Measurements from ENCODE around the gene CCL11. TPM values are rescaled to one million over a fixed set of nuclear protein-coding genes. Genes with fewer than 3 reads are reported as not detected.

CCL11 gene
- total RNA-seq, 1 experiment from 2014 or later = not detected

GRCh38 chr17:34257299-34257985 is 28.1 kb upstream of the CCL11 start:
- no peaks in the 10 kb centered on the region for H3K36me3 Mint-ChIP-seq (ENCODE audit: insufficient read depth, unreplicated experiment)
- no peak for DNase-seq
- peaks cover 10% of the 10 kb centered on the region for H3K4me1 Mint-ChIP-seq (ENCODE audit: low read depth, unreplicated experiment)
- H3K9me3 Mint-ChIP-seq (ENCODE audit: low read depth, unreplicated experiment) = no peaks in the 10 kb centered on the region
- peaks cover 76% of the 10 kb centered on the region for H3K27me3 Mint-ChIP-seq (ENCODE audit: unreplicated experiment)
- H3K4me3 Mint-ChIP-seq (ENCODE audit: low read depth, unreplicated experiment) = no peak overlapping the region
- CTCF ChIA-PET = no interaction called here
- no TSS peak for BruUV-seq (replicated peaks)
- intact Hi-C loops (cut with micrococcal nuclease; ENCODE audit: unreplicated experiment) = no loop called here
- no peak overlapping the region for H3K27ac Mint-ChIP-seq (ENCODE audit: unreplicated experiment)
- no peak for TF ChIP-seq CTCF (IDR thresholded peaks at IDR 0.05; ENCODE audit: unreplicated experiment)

- CTCF ChIA-PET = no interaction called here
- BruUV-seq (replicated peaks) = no TSS peak
- H3K4me3 Mint-ChIP-seq (ENCODE audit: low read depth, unreplicated experiment) = no peak overlapping the region
- H3K4me1 Mint-ChIP-seq (ENCODE audit: low read depth, unreplicated experiment) = peaks cover 10% of the 10 kb centered on the region
- DNase-seq = no peak
- H3K9me3 Mint-ChIP-seq (ENCODE audit: low read depth, unreplicated experiment) = no peaks in the 10 kb centered on the region
- H3K27ac Mint-ChIP-seq (ENCODE audit: unreplicated experiment) = no peak overlapping the region
- no peak for TF ChIP-seq CTCF (IDR thresholded peaks at IDR 0.05; ENCODE audit: unreplicated experiment)
- peaks cover 71% of the 10 kb centered on the region for H3K27me3 Mint-ChIP-seq (ENCODE audit: unreplicated experiment)
- intact Hi-C loops (cut with micrococcal nuclease; ENCODE audit: unreplicated experiment) = no loop called here
- no peaks in the 10 kb centered on the region for H3K36me3 Mint-ChIP-seq (ENCODE audit: insufficient read depth, unreplicated experiment)
Measured at GRCh38 chr17:34257986-34258326, 27.6 kb upstream of the CCL11 start.

GRCh38 chr17:34259146-34259545 is 26.4 kb upstream of the CCL11 start:
- Mint-ChIP-seq H3K4me3 (ENCODE audit: low read depth, unreplicated experiment) (no peak overlapping the region), H3K4me1 (ENCODE audit: low read depth, unreplicated experiment) (peaks cover 10% of the 10 kb centered on the region), H3K27me3 (ENCODE audit: unreplicated experiment) (peaks cover 59% of the 10 kb centered on the region), H3K27ac (ENCODE audit: unreplicated experiment) (no peak overlapping the region), H3K9me3 (ENCODE audit: low read depth, unreplicated experiment) (no peaks in the 10 kb centered on the region), H3K36me3 (ENCODE audit: insufficient read depth, unreplicated experiment) (no peaks in the 10 kb centered on the region)
- CTCF ChIA-PET = no interaction called here
- no peak for DNase-seq
- BruUV-seq (replicated peaks) = no TSS peak
- intact Hi-C loops (cut with micrococcal nuclease; ENCODE audit: unreplicated experiment) = no loop called here
- TF ChIP-seq CTCF (IDR thresholded peaks at IDR 0.05; ENCODE audit: unreplicated experiment) = no peak

GRCh38 chr17:34260861-34261260 is 24.7 kb upstream of the CCL11 start:
- no TSS peak for BruUV-seq (replicated peaks)
- Mint-ChIP-seq H3K9me3 (ENCODE audit: low read depth, unreplicated experiment) (no peaks in the 10 kb centered on the region), H3K4me1 (ENCODE audit: low read depth, unreplicated experiment) (no peaks in the 10 kb centered on the region)

More at GRCh38 chr17:34260861-34261260, 24.7 kb upstream of the CCL11 start:
- H3K4me3 Mint-ChIP-seq (ENCODE audit: low read depth, unreplicated experiment) = no peak overlapping the region
- CTCF ChIA-PET = no interaction called here
- no peak overlapping the region for H3K27ac Mint-ChIP-seq (ENCODE audit: unreplicated experiment)
- TF ChIP-seq CTCF (IDR thresholded peaks at IDR 0.05; ENCODE audit: unreplicated experiment) = no peak
- H3K36me3 Mint-ChIP-seq (ENCODE audit: insufficient read depth, unreplicated experiment) = no peaks in the 10 kb centered on the region
- intact Hi-C loops (cut with micrococcal nuclease; ENCODE audit: unreplicated experiment) = no loop called here
- peaks cover 44% of the 10 kb centered on the region for H3K27me3 Mint-ChIP-seq (ENCODE audit: unreplicated experiment)
- no peak for DNase-seq
